Lung (tissue), 12 donors: ENCODE results near the gene RHBDL2. TPM values are rescaled to one million over a fixed set of nuclear protein-coding genes. Genes with fewer than 3 reads are reported as not detected.

Source experiments
- ATAC-seq: fragments of 200-7000 bp; cut with Tn5 transposase; one replicate; pipeline ENCODE4 v1.9.1; 2020; ENCODE audit warnings: moderate number of reproducible peaks; ENCODE audit not compliant: insufficient read depth, low FRiP score
- DNase-seq, 3 donors: peaks; one replicate each; pipeline ENCODE4 v3.0.0-alpha.2; 2013 to 2017
- H3K27ac ChIP-seq, 2 donors: one replicate each; pipeline ENCODE4 v1.5.1; 2013; ENCODE audit warnings: mild to moderate bottlenecking in 2 of 2, moderate library complexity in 2 of 2, control low read depth in 1 of 2, inconsistent platforms in 1 of 2, low read depth in 1 of 2, low read length in 1 of 2
- H3K27me3 ChIP-seq, 3 donors: one replicate each; pipeline ENCODE4 v1.5.1; 2013; ENCODE audit warnings: low read length in 2 of 3; ENCODE audit not compliant: control insufficient read depth in 3 of 3, insufficient read depth in 3 of 3
- H3K36me3 ChIP-seq, 4 donors: one replicate each; pipeline ENCODE4 v1.5.1; 2013; ENCODE audit warnings: low read length in 4 of 4, mild to moderate bottlenecking in 1 of 4, moderate library complexity in 1 of 4; ENCODE audit not compliant: control insufficient read depth in 4 of 4, insufficient read depth in 4 of 4
- H3K4me1 ChIP-seq, 5 donors: one replicate each; pipeline ENCODE4 v1.5.1; 2013; ENCODE audit warnings: low read length in 5 of 5, mild to moderate bottlenecking in 2 of 5, moderate library complexity in 1 of 5; ENCODE audit not compliant: control insufficient read depth in 5 of 5, insufficient read depth in 5 of 5
- H3K4me3 ChIP-seq: one replicate; pipeline ENCODE4 v1.5.1; 2013; ENCODE audit warnings: mild to moderate bottlenecking, control low read depth, moderate library complexity
- H3K9ac ChIP-seq, 2 donors: one replicate each; pipeline ENCODE4 v1.5.1; 2013; ENCODE audit warnings: low read length in 2 of 2, control low read depth in 1 of 2; ENCODE audit not compliant: insufficient read depth in 1 of 2
- H3K9me3 ChIP-seq, 4 donors: one replicate each; pipeline ENCODE4 v1.5.1; 2013; ENCODE audit warnings: low read length in 3 of 4, mild to moderate bottlenecking in 1 of 4, moderate library complexity in 1 of 4; ENCODE audit not compliant: control insufficient read depth in 4 of 4, insufficient read depth in 3 of 4
- CTCF ChIP-seq: IDR thresholded peaks from 2 replicates; pipeline ENCODE4 v1.5.1; 2012; ENCODE audit warnings: mild to moderate bottlenecking; ENCODE audit errors: control extremely low read depth, extremely low read depth
- WGBS, 2 donors: extraction: QIAGEN DNeasy Blood & Tissue Kit; methylation state at CpG; one replicate each; pipeline ENCODE4 v1.1.7; 2013; 5-methylcytosine and 5-hydroxymethylcytosine counted together
- polyA plus RNA-seq, 2 donors: library from polyadenylated mRNA; stranded (reverse); fragments of 200-250 nt; gene quantifications; one replicate each; pipeline ENCODE4 v1.2.1, GENCODE V29; 2013
- total RNA-seq, 2 donors: library from RNA; depleted of rRNA in 1 of 2; stranded (reverse); fragments of >200 nt in 1 of 2; gene quantifications; one replicate each; pipeline ENCODE4 v1.2.1, GENCODE V29; 2014 to 2021
- donor health status: control.
- donor health status: control.
- donor health status: Bipolar disorder and iron deficiency.
- donor health status: healthy.
- donor health status: DM: yes; HTN: yes; CAD: no.

RHBDL2 gene
- total and polyA plus RNA-seq, 4 donors, result 0.97 to 3.3 (median 1.2) TPM

GRCh38 chr1:38953433-38953860 lies 11.8 kb upstream of the RHBDL2 start:
- no peak for TF ChIP-seq CTCF
- WGBS, 2 donors, result 43 to 45% methylated on average over 4 of the region's 4 CpGs
- ATAC-seq, result no peak
- H3K27me3 ChIP-seq, result peaks cover 0 to 2% (median 0%) of the 10 kb centered on the region in 3 donors
- H3K4me3 ChIP-seq, result no peak overlapping the region
- H3K27ac ChIP-seq, result no peak overlapping the region
- no peaks in the 10 kb centered on the region for H3K4me1 ChIP-seq
- no peaks in the 10 kb centered on the region for H3K9me3 ChIP-seq
- DNase-seq, result no peak
- H3K9ac ChIP-seq, result no peak overlapping the region
- no peaks in the 10 kb centered on the region for H3K36me3 ChIP-seq

GRCh38 chr1:38950553-38950952 lies 8.9 kb upstream of the RHBDL2 start:
- H3K27me3 ChIP-seq, result peaks cover 0 to 2% (median 0%) of the 10 kb centered on the region in 3 donors
- no peak for ATAC-seq
- no peaks in the 10 kb centered on the region for H3K4me1 ChIP-seq
- H3K27ac ChIP-seq, result no peak overlapping the region
- WGBS, 2 donors, result 59% methylated on average over 2 of the region's 2 CpGs
- DNase-seq, result no peak
- no peak overlapping the region for H3K9ac ChIP-seq
- no peaks in the 10 kb centered on the region for H3K9me3 ChIP-seq
- H3K36me3 ChIP-seq, result no peaks in the 10 kb centered on the region
- no peak for TF ChIP-seq CTCF
- no peak overlapping the region for H3K4me3 ChIP-seq

GRCh38 chr1:38944547-38944946 lies 2.9 kb upstream of the RHBDL2 start:
- no peaks in the 10 kb centered on the region for H3K36me3 ChIP-seq
- no peak for ATAC-seq
- H3K27ac ChIP-seq, result no peak overlapping the region
- no peaks in the 10 kb centered on the region for H3K9me3 ChIP-seq
- no peak for TF ChIP-seq CTCF
- H3K4me3 ChIP-seq, result no peak overlapping the region
- no peaks in the 10 kb centered on the region for H3K27me3 ChIP-seq
- 95 to 97% methylated on average over 4 of the region's 4 CpGs for WGBS, 2 donors
- peaks cover 0 to 12% (median 0%) of the 10 kb centered on the region in 5 donors for H3K4me1 ChIP-seq
- no peak overlapping the region for H3K9ac ChIP-seq
- DNase-seq, result no peak

GRCh38 chr1:38942664-38943428 lies 1.2 kb upstream of the RHBDL2 start:
- Histone ChIP-seq H3K4me1 (peaks cover 0 to 12% (median 0%) of the 10 kb centered on the region in 5 donors), H3K27ac (no peak overlapping the region), H3K36me3 (no peaks in the 10 kb centered on the region), H3K4me3 (no peak overlapping the region), H3K9me3 (no peaks in the 10 kb centered on the region), H3K9ac (no peak overlapping the region), H3K27me3 (no peaks in the 10 kb centered on the region)
- no peak for DNase-seq
- 96% methylated on average over 10 of the region's 10 CpGs for WGBS, 2 donors
- TF ChIP-seq CTCF, result no peak
- ATAC-seq, result no peak
